Bronchial epithelial cell (primary cell): Measurements from ENCODE around the gene DISC1. TPM values are rescaled to one million over a fixed set of nuclear protein-coding genes. Genes with fewer than 3 reads are reported as not detected.
"Not testable (repeated sequence)": the region's sequence is repeated elsewhere in the genome, so short reads cannot be mapped to it uniquely, and the experiment has no call there.

ENCODE experiments used
- DNase-seq: peaks from one replicate; pipeline ENCODE4 v3.0.0-alpha.2; 2010; ENCODE audit warnings: low read depth
- FAIRE-seq: peaks from 2 replicates; lab custom pipeline; 2011; peaks lifted over from hg19 to GRCh38; lab: Jason Lieb, UNC
- H3K27me3 ChIP-seq: 2 replicates; pipeline ENCODE4 v1.5.1; 2011; ENCODE audit warnings: low read length; ENCODE audit not compliant: control insufficient read depth, insufficient read depth
- H3K36me3 ChIP-seq: 2 replicates; pipeline ENCODE4 v1.5.1; 2011; ENCODE audit warnings: low read length; ENCODE audit not compliant: control insufficient read depth, insufficient read depth
- H3K4me3 ChIP-seq: 2 replicates; pipeline ENCODE4 v1.5.1; 2011; ENCODE audit warnings: mild to moderate bottlenecking, low read depth, low read length, control low read depth
- CTCF ChIP-seq: IDR thresholded peaks from 2 replicates; pipeline ENCODE4 v1.5.1; 2011; ENCODE audit warnings: mild to moderate bottlenecking, moderate library complexity, low read length, control low read depth, inconsistent platforms; ENCODE audit not compliant: insufficient read depth, severe bottlenecking
- total RNA-seq: library from RNA; depleted of rRNA; stranded (reverse); fragments of >200 nt; gene quantifications from 2 replicates; pipeline ENCODE4 v1.2.1, GENCODE V29; 2014

DISC1 gene
- total RNA-seq, 1 donor from 2014 or later: 0.79 TPM

GRCh38 chr1:231632119-231632518 lies 5.5 kb downstream of the DISC1 start:
- H3K36me3 ChIP-seq: no peaks in the 10 kb centered on the region
- TF ChIP-seq CTCF: no peak
- no peaks in the 10 kb centered on the region for H3K27me3 ChIP-seq
- FAIRE-seq (no peak), DNase-seq (no peak)
- no peak overlapping the region for H3K4me3 ChIP-seq

GRCh38 chr1:231634323-231635013 lies 7.9 kb downstream of the DISC1 start:
- no peak for TF ChIP-seq CTCF
- FAIRE-seq: no peak

GRCh38 chr1:231636157-231636556 lies 9.6 kb downstream of the DISC1 start:
- no peak for FAIRE-seq
- DNase-seq: peak; percentile 60
- H3K36me3 ChIP-seq: no peaks in the 10 kb centered on the region
- TF ChIP-seq CTCF: no peak
- no peak overlapping the region for H3K4me3 ChIP-seq
- no peaks in the 10 kb centered on the region for H3K27me3 ChIP-seq

More at GRCh38 chr1:231634323-231635013, 7.9 kb downstream of the DISC1 start:
- Histone ChIP-seq H3K4me3 (no peak overlapping the region), H3K36me3 (no peaks in the 10 kb centered on the region), H3K27me3 (no peaks in the 10 kb centered on the region)
- DNase-seq: no peak

- not testable (repeated sequence) for DNase-seq, H3K4me3 ChIP-seq
Measured at GRCh38 chr1:231636922-231637321, 10.3 kb downstream of the DISC1 start.

GRCh38 chr1:231638647-231639046 lies 12.1 kb downstream of the DISC1 start:
- DNase-seq: peak; percentile 55
- Histone ChIP-seq H3K4me3 (no peak overlapping the region), H3K27me3 (no peaks in the 10 kb centered on the region), H3K36me3 (no peaks in the 10 kb centered on the region)
- TF ChIP-seq CTCF: no peak
- FAIRE-seq: no peak

More at GRCh38 chr1:231636922-231637321, 10.3 kb downstream of the DISC1 start:
- FAIRE-seq, H3K36me3 ChIP-seq, H3K27me3 ChIP-seq: not testable (repeated sequence)

GRCh38 chr1:231639819-231640218 lies 13.2 kb downstream of the DISC1 start:
- Histone ChIP-seq H3K4me3 (no peak overlapping the region), H3K27me3 (no peaks in the 10 kb centered on the region), H3K36me3 (no peaks in the 10 kb centered on the region)
- FAIRE-seq: no peak
- DNase-seq: no peak
- no peak for TF ChIP-seq CTCF

- not testable (repeated sequence) for H3K36me3 ChIP-seq, FAIRE-seq, DNase-seq, H3K27me3 ChIP-seq, H3K4me3 ChIP-seq
Measured at GRCh38 chr1:231641444-231641843, 14.9 kb downstream of the DISC1 start.

- not testable (repeated sequence) for H3K36me3 ChIP-seq, FAIRE-seq
Measured at GRCh38 chr1:231642061-231642460, 15.5 kb downstream of the DISC1 start.

More at GRCh38 chr1:231642061-231642460, 15.5 kb downstream of the DISC1 start:
- H3K4me3 ChIP-seq, DNase-seq, H3K27me3 ChIP-seq: not testable (repeated sequence)
